H1 (cell line): Measurements from ENCODE around the gene KCNMB2. TPM values are rescaled to one million over a fixed set of nuclear protein-coding genes. Genes with fewer than 3 reads are reported as not detected.
"Not testable (repeated sequence)": the region's sequence is repeated elsewhere in the genome, so short reads cannot be mapped to it uniquely, and the experiment has no call there.

Experiments used
- CTCF ChIA-PET: fragments of 300-600 bp; sonication (Branson Sonifier 250); formaldehyde crosslinking; loops from one replicate; lab custom pipeline; 2021; ENCODE audit not compliant: partially characterized antibody; lab: Charles Lee
- POLR2A ChIA-PET: fragments of 300-600 bp; sonication (Branson Sonifier 250); formaldehyde crosslinking; loops from one replicate; lab custom pipeline; 2021; ENCODE audit warnings: inconsistent platforms; ENCODE audit not compliant: partially characterized antibody; lab: Charles Lee
- DNase-seq, 2 experiments: peaks; one replicate each; pipeline versions ENCODE4 v3.0.0 to v3.0.0-alpha.2; 2010 to 2022; ENCODE audit warnings: low spot score in 2 of 2, low read depth in 1 of 2, mixed read lengths in 1 of 2
- FAIRE-seq: peaks from 2 replicates; lab custom pipeline; 2011; peaks lifted over from hg19 to GRCh38; lab: Jason Lieb, UNC
- H2AFZ ChIP-seq: 2 replicates; pipeline ENCODE4 v1.8.1; 2012; ENCODE audit warnings: low read length, inconsistent platforms
- H2AK5ac ChIP-seq: 2 replicates; pipeline ENCODE4 v1.6.1; 2013; ENCODE audit warnings: low read depth, low read length
- H2BK120ac ChIP-seq: replicated peaks from 2 replicates; pipeline ENCODE3; 2013; ENCODE audit warnings: low read depth, low read length, inconsistent platforms
- H2BK12ac ChIP-seq: 2 replicates; pipeline ENCODE4 v1.6.1; 2013; ENCODE audit warnings: low read depth, low read length
- H2BK15ac ChIP-seq: 2 replicates; pipeline ENCODE4 v1.6.1; 2013; ENCODE audit warnings: low read length
- H2BK20ac ChIP-seq: 2 replicates; pipeline ENCODE4 v1.6.1; 2013; ENCODE audit warnings: low read length
- H2BK5ac ChIP-seq: 2 replicates; pipeline ENCODE4 v1.6.1; 2013; ENCODE audit warnings: low read depth, low read length
- H3K14ac ChIP-seq: 2 replicates; pipeline ENCODE4 v1.6.1; 2013; ENCODE audit warnings: inconsistent platforms; ENCODE audit not compliant: insufficient read length
- H3K18ac ChIP-seq: 2 replicates; pipeline ENCODE4 v1.6.1; 2013; ENCODE audit warnings: low read length; ENCODE audit errors: extremely low read depth
- H3K23ac ChIP-seq: 2 replicates; pipeline ENCODE4 v1.6.1; 2013; ENCODE audit warnings: inconsistent platforms; ENCODE audit not compliant: insufficient read length
- H3K23me2 ChIP-seq: 2 replicates; pipeline ENCODE4 v1.6.1; 2013; ENCODE audit warnings: low read depth, low read length
- H3K27ac ChIP-seq: 2 replicates; pipeline ENCODE4 v1.6.1; 2011; ENCODE audit warnings: low read depth, low read length, inconsistent platforms
- H3K27me3 ChIP-seq, 4 experiments: replicated peaks in 1 of 4; 1 replicate in 1 of 4; 2 replicates in 3 of 4; pipeline versions ENCODE4 v1.6.1 to v1.8.1; 2011 to 2013; ENCODE audit warnings: low read length in 3 of 4, mild to moderate bottlenecking in 3 of 4, inconsistent platforms in 2 of 4, mixed read lengths in 2 of 4, moderate library complexity in 1 of 4; ENCODE audit not compliant: control insufficient read depth in 3 of 4, insufficient read depth in 3 of 4; ENCODE audit errors: extremely low read depth in 1 of 4
- H3K36me3 ChIP-seq, 4 experiments: 2 replicates each; pipeline versions ENCODE4 v1.6.1 to v1.8.1; 2011 to 2013; ENCODE audit warnings: mild to moderate bottlenecking in 4 of 4, low read length in 3 of 4, moderate library complexity in 2 of 4, control low read depth in 1 of 4, inconsistent platforms in 1 of 4; ENCODE audit not compliant: insufficient read depth in 4 of 4, control insufficient read depth in 2 of 4
- H3K4ac ChIP-seq: replicated peaks from 2 replicates; pipeline ENCODE3; 2013; ENCODE audit warnings: low read length, low read depth, mixed read lengths, inconsistent platforms; ENCODE audit not compliant: insufficient read length
- H3K4me1 ChIP-seq, 4 experiments: replicated peaks in 1 of 4; 1 replicate in 1 of 4; 2 replicates in 3 of 4; pipeline versions ENCODE4 v1.6.1 to v1.8.1; 2011 to 2013; ENCODE audit warnings: low read length in 3 of 4, inconsistent platforms in 2 of 4, mixed read lengths in 1 of 4; ENCODE audit not compliant: insufficient read depth in 4 of 4, control insufficient read depth in 3 of 4
- H3K4me2 ChIP-seq, 2 experiments: 2 replicates each; pipeline versions ENCODE4 v1.6.1 to v1.8.1; 2011 to 2013; ENCODE audit warnings: low read depth in 2 of 2, low read length in 2 of 2, control low read depth in 1 of 2, inconsistent platforms in 1 of 2, mild to moderate bottlenecking in 1 of 2; ENCODE audit not compliant: insufficient read depth in 1 of 2
- H3K4me3 ChIP-seq, 4 experiments: fragments of 200-600, 300-600 bp in 1 of 4; sonication (generic), shearing (Covaris generic), sonication (Bioruptor Twin) in 1 of 4; 2 replicates each; pipeline versions ENCODE4 v1.5.1 to v1.8.1; 2011 to 2016; ENCODE audit warnings: low read length in 4 of 4, low read depth in 3 of 4, control low read depth in 2 of 4, inconsistent platforms in 2 of 4, mild to moderate bottlenecking in 2 of 4, mixed read lengths in 1 of 4, moderate library complexity in 1 of 4; ENCODE audit not compliant: insufficient read depth in 2 of 4; ENCODE audit errors: extremely low read depth in 1 of 4
- H3K56ac ChIP-seq: replicated peaks from 2 replicates; pipeline ENCODE3; 2013; ENCODE audit warnings: low read depth, mild to moderate bottlenecking, mixed read lengths, low read length, inconsistent platforms; ENCODE audit not compliant: insufficient read length
- H3K79me1 ChIP-seq: 2 replicates; pipeline ENCODE4 v1.6.1; 2013; ENCODE audit warnings: low read depth, low read length, control low read depth
- H3K79me2 ChIP-seq, 2 experiments: 2 replicates each; pipeline versions ENCODE4 v1.6.1 to v1.8.1; 2012 to 2013; ENCODE audit warnings: low read length in 2 of 2, mild to moderate bottlenecking in 2 of 2, inconsistent platforms in 1 of 2; ENCODE audit not compliant: insufficient read depth in 2 of 2, control insufficient read depth in 1 of 2
- H3K9ac ChIP-seq, 4 experiments: replicated peaks in 1 of 4; 1 replicate in 1 of 4; 2 replicates in 3 of 4; pipeline versions ENCODE4 v1.6.1 to v1.8.1; 2011 to 2013; ENCODE audit warnings: low read depth in 3 of 4, low read length in 3 of 4, control low read depth in 2 of 4, mild to moderate bottlenecking in 2 of 4, moderate library complexity in 2 of 4, inconsistent platforms in 1 of 4; ENCODE audit errors: extremely low read depth in 1 of 4
- H3K9me3 ChIP-seq, 2 experiments: 2 replicates each; pipeline versions ENCODE4 v1.6.1 to v1.8.1; 2012 to 2013; ENCODE audit warnings: mild to moderate bottlenecking in 2 of 2, moderate library complexity in 2 of 2, control low read depth in 1 of 2, inconsistent platforms in 1 of 2, low read depth in 1 of 2, low read length in 1 of 2, mixed read lengths in 1 of 2; ENCODE audit not compliant: insufficient read depth in 2 of 2
- H4K20me1 ChIP-seq, 2 experiments: replicated peaks in 1 of 2; 2 replicates each; pipeline versions ENCODE3 to v1.8.1; 2011 to 2013; ENCODE audit warnings: inconsistent platforms in 2 of 2, low read length in 2 of 2, mild to moderate bottlenecking in 1 of 2; ENCODE audit not compliant: insufficient read depth in 2 of 2, control insufficient read depth in 1 of 2
- H4K5ac ChIP-seq: 2 replicates; pipeline ENCODE4 v1.6.1; 2013; ENCODE audit warnings: low read length, low read depth, mixed read lengths, inconsistent platforms; ENCODE audit not compliant: insufficient read length
- H4K8ac ChIP-seq: 2 replicates; pipeline ENCODE4 v1.8.0; 2013; ENCODE audit warnings: mild to moderate bottlenecking, moderate library complexity, low read length, inconsistent platforms; ENCODE audit not compliant: insufficient read depth; ENCODE audit errors: extremely low read depth
- H4K91ac ChIP-seq: replicated peaks from 2 replicates; pipeline ENCODE3; 2013; ENCODE audit warnings: low read length, mixed read lengths, inconsistent platforms; ENCODE audit not compliant: insufficient read length
- WGBS, 2 experiments: shearing (Covaris generic) in 1 of 2; methylation state at CpG; one replicate each; pipeline versions ENCODE4 v1.1.6 to v1.1.7; 2013 to 2015; ENCODE audit warnings: low lambda C conversion rate in 2 of 2, mixed read lengths in 2 of 2, inconsistent platforms in 1 of 2, low coverage in 1 of 2, missing lambda C conversion rate in 1 of 2; ENCODE audit not compliant: insufficient replicate concordance in 2 of 2, insufficient coverage in 1 of 2, insufficient read length in 1 of 2; ENCODE audit errors: extremely low coverage in 1 of 2, missing lambda C conversion rate in 1 of 2; 5-methylcytosine and 5-hydroxymethylcytosine counted together
- polyA plus RNA-seq, 7 experiments: library from polyadenylated mRNA; depleted of rRNA in 3 of 7; stranded (reverse) in 5 of 7; unstranded in 2 of 7; fragments of >200 nt in 5 of 7; fragments of 200-250 nt in 2 of 7; gene quantifications; 1 replicate in 5 of 7; 2 replicates in 1 of 7; 4 replicates in 1 of 7; pipeline versions ENCODE4 v1.2.1 to v1.2.3, GENCODE V29; 2011 to 2013; ENCODE audit warnings: missing spikeins in 2 of 7, mixed read lengths in 2 of 7
- total RNA-seq: library from RNA; stranded (reverse); fragmentation: NEBNext Ultra II Directional; extraction: Animal tissue kit (Norgen Biotek cat#: 25700); gene quantifications from 2 replicates; pipeline ENCODE4 v1.2.1, GENCODE V29; 2021

KCNMB2 gene
- total and polyA plus RNA-seq, 2 of the 8 experiments (the other 6 are each of a cell fraction or from before 2014, with no cell fraction given): not detected

- POLR2A ChIA-PET, H3K18ac ChIP-seq, H4K91ac ChIP-seq, H3K4me1 ChIP-seq, H3K27me3 ChIP-seq, H3K9me3 ChIP-seq, H4K5ac ChIP-seq, H2BK15ac ChIP-seq, H3K23me2 ChIP-seq, H4K8ac ChIP-seq, H3K23ac ChIP-seq, H3K79me1 ChIP-seq, H2BK5ac ChIP-seq, H3K56ac ChIP-seq, H3K27ac ChIP-seq, H2AFZ ChIP-seq, H3K4ac ChIP-seq, H3K4me2 ChIP-seq, H3K14ac ChIP-seq, H2AK5ac ChIP-seq, H2BK12ac ChIP-seq, H3K36me3 ChIP-seq, H3K9ac ChIP-seq, FAIRE-seq, H2BK120ac ChIP-seq, H3K79me2 ChIP-seq, H2BK20ac ChIP-seq, H3K4me3 ChIP-seq, H4K20me1 ChIP-seq: not testable (repeated sequence)
- CTCF ChIA-PET: interaction anchor here (0.6 kb wide), 1 partner anchor 400 kb away, joined by 3 read pairs; no protein-coding TSS in a partner anchor
- WGBS, 2 experiments: 47% methylated on average over 3 of the region's 3 CpGs; no CpG with 5 or more reads in 1 of the 2 experiments
- DNase-seq: peak in 1 of 2 experiments; percentile 17
These were observed 13.2 kb downstream of the KCNMB2 start for GRCh38 chr3:178549426-178549825.
